GM21367 (cell line): ENCODE results near the gene FCAR.
"Not testable (repeated sequence)": the region's sequence is repeated elsewhere in the genome, so short reads cannot be mapped to it uniquely, and the experiment has no call there.

ENCODE experiments used
- ATAC-seq: cut with Tn5 transposase; IDR thresholded peaks from one replicate; pipeline ENCODE4 v1.9.1; 2021; ENCODE audit not compliant: unreplicated experiment

The FCAR gene

DNA sequence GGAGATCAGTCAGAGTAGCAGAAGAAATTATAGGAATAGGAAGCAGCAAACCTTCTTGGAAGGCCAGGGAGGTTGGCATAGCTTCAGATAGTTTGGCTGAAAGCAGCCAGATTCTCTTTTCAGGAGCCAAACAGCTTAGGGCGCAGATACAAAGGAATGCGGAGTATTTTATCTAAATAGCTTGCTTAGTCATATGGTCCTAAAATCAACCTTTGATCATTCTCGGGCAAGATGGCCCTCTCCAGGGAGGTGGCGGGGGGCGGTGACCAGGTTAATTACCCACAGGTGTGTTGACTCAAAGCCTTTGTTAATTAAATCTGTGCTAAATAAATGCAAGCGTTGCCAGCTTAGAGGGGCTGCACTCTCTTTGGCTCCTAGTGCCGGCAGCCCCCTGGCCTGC is 19.4 kb downstream of the FCAR start:
- ATAC-seq = no peak

DNA sequence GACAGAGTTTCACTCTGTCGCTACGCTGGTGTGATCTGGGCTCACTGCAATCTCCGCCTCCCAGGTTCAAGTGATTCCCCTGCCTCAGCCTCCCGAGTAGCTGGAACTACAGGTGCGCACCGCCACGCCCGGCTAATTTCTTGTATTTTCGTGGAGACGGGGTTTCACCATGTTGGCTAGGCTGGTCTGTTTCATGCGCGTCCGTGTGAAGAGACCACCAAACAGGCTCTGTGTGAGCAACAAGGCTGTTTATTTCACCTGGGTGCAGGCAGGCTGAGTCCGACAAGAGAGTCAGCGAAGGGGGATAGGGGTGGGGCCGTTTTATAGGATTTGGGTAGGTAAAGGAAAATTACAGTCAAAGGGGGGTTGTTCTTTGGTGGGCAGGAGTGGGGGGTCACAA is 20.1 kb downstream of the FCAR start:
- not testable (repeated sequence) for ATAC-seq

DNA sequence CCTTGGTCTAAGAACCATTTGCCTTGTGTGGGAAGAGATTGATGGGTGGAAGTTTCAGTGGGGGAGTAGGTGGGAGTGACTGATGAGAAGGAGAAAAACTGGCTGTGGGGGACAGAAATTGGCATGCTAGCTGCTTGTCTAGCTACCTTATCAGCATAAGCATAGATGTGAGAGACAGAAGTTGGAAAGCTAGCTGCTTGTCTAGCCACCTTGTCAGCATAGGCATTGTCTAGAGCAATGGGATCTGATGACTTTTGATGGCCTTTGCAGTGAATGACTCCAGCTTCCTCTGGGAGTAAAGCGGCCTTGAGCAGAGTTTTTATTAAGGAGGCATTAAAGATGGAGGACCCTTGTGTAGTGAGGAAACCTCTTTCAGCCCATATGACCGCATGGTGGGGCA is 22.0 kb downstream of the FCAR start:
- no peak for ATAC-seq

DNA sequence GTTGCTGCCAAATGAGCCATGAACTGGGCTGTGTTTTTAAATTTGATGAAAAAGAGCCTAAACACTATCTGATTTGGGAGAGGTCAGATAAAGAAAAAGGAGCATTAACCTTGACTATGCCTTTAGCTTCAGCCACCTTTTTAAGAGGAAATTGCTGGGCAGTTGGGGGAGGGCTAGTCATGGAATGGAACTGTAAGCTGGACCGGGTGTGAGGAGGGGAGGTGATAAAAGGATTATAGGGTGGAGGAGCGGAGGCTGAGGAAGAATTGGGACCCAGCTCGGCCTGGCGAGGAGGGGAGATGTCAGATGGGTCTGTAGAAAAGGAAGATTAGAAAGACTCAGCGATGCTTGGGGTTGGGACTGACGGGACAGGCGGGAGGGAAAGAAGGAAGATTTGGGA is 24.6 kb downstream of the FCAR start:
- not testable (repeated sequence) for ATAC-seq

DNA sequence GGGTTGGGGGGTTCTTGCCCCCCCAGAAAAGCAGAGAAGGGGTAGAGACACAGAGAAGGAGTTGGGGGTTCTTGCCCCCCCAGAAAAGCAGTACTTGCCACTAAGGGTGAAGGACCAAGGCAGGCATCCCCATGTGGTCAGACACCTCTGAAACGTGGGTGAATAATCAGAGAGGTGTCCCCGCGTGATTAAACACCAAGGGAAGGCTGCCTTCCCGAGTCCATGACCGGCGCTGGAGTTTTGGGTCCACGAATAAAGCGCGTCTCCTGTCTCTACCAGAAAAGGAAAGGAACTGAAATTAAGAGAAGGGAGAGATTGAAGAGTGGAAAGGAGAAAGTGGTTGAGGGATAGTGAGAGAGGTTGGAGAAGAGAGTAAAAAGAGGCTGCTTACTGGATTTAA is 25.6 kb downstream of the FCAR start:
- not testable (repeated sequence) for ATAC-seq

DNA sequence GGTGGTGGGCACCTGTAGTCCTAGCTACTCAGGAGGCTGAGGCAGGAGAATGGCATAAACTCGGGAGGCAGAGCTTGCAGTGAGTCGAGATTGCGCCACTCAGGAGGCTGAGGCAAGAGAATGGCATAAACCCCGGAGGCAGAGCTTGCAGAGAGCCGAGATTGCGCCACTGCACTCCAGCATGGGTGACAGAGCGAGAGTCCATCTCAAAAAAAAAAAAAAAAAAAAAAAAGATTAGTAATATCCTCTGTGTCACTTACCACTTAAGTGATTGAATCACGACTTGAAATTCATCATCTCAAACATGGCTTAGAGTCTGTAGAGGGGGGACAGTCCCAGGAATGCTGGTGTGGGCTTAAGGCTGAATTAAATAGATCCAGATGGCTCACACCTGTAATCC is 27.1 kb downstream of the FCAR start:
- not testable (repeated sequence) for ATAC-seq

DNA sequence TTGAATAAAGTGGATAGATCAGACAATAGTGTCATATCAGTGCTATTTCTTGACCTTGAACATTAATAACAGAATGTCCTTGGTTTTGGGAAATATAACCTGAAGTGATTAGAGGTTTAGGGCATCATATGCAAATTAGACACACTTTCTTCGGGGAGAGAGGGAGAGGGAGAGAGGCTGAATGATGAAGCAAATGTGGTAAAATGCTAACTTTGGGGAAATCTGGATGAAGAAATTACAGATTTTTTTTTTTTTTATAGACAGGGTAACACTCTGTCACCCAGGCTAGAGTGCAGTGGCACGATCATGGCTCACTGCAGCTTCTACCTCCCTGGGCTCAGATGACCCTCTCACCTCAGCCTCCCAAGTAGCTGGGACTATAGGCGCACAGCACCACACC is 28.0 kb downstream of the FCAR start:
- ATAC-seq = no peak

DNA sequence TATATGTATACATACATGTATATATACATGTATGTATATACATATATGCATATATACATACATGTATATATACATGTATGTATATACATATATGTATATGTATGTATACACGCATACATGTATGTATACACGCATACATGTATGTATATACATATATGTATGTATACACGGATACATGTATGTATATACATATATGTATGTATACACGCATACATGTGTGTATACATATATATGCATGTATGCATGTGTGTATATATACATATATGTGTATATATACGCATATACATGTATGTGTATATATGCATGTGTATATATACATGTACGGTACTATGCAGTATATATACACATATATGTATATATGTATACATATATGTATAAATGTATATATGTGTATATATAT is 29.3 kb downstream of the FCAR start:
- ATAC-seq = no peak

DNA sequence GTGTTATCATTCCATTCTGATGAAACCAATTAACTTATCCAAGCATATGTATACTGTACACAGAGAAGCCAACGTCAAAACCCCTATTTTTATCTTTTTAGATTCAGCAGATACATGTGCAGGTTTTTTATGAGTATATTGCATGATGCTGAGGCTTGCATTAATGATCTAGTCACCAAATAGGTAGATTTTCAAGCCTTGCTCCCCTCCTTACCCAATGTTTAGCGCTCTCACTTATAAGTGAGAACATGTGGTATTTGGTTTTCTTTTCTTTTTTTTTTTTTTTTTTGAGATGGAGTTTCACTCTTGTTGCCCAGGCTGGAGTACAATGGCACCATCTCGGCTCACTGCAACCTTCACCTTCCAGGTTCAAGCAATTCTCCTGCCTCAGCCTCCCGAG is 30.2 kb downstream of the FCAR start:
- not testable (repeated sequence) for ATAC-seq

DNA sequence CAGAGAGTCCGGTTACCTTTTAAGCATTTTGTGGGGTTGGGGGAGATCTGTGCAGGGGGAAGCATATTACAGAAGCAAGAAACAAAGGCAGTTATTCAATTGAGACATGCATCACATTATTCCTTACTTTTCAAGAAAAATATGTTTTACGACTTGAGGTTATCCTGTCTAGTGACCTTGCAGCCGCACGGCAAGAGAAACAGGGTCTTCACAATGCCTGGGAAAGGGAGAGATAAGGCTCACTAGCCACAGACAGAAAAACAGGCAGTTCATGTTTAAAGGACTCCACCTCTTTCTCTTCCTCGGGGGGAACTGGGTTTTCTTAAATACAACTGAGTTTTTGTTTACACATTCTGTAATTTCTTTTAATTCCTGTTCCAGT is 31.4 kb downstream of the FCAR start:
- no peak for ATAC-seq

DNA sequence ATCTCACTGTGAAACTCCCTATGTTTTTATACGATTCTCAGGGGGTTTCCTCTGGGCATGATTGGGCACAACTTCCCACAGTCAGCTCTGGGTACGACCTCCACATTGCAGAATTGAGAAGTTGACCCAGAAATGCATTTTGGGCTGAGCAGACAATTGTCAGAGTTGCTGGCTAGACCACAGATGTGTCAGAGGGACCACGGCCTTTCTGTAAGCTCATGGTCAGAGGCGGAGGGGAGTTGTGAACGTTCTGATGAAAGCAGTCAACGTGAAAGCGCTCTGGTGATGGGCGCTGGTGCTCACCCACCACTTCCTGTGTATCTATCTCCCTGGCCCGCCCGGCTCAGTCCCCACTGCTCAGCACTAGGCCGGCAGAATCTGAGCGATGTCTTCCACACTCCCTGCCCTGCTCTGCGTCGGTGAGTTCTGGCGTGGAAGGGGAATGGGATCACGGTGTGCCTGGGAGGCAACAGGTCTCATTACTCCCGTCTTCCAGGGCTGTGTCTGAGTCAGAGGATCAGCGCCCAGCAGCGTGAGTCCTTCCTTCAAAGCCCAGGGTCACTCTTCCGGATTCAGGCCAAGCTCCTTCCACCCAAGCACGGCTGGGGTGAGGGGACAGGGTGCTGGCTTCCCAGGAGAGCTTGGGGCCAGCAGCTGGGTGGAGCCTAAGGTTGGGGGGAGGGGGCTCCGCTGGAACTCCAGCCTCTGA is 31.9 kb downstream of the FCAR start, which contains the start of gene NCR1:
NCR1 (plus strand) TSS at position 346 of the 709 bp plus-strand sequence; CDS start at position 386, 40 bp downstream.
- no peak for ATAC-seq

DNA sequence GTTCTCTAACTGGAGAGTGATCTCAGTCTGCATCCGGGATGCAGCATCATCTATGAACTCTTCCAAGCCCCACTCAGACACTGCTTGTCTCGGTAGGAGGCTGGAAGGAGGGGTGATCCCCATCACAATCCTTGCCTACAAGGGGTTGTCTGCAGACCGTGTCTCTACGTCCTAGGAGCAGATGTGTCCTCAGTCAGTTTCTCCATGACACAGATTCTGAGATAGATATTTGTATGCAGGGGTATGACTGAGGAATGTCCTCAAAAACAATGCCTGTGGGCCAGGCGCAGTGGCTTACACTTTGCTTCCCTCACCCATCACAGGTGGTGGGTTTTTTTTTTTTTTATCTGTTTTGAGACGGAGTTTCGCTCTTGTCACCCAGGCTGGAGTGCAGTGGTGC is 32.8 kb downstream of the FCAR start:
- no peak for ATAC-seq

DNA sequence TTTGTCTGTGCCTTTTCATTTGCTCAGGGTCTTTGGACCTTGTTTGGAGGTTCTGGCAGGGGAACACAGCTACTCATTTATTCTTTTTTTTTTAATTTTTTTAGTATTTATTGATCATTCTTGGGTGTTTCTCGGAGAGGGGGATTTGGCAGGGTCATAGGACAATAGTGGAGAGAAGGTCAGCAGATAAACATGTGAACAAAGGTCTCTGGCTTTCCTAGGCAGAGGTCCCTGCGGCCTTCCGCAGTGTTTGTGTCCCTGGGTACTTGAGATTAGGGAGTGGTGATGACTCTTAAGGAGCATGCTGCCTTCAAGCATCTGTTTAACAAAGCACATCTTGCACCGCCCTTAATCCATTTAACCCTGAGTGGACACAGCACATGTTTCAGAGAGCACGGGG is 33.9 kb downstream of the FCAR start:
- ATAC-seq = not testable (repeated sequence)

DNA sequence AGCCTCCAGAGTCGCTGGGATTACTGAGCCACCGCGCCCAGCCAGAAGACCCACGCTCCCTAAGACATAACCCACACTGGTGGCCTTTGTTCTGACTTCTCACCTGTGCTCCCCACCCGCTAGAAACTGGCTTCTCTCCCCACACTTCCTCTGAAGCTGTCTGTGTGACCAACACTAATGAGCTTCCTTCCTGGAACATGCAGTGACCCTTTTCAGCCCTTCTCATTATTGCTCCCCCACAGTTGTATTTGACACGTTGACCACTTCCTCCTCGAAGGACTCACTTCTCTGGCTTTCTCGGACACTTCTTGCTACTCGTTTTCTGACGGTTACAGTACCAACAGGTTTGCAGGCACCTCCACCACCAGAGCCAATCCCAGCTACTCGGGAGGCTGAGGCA is 42.8 kb downstream of the FCAR start:
- ATAC-seq = no peak

DNA sequence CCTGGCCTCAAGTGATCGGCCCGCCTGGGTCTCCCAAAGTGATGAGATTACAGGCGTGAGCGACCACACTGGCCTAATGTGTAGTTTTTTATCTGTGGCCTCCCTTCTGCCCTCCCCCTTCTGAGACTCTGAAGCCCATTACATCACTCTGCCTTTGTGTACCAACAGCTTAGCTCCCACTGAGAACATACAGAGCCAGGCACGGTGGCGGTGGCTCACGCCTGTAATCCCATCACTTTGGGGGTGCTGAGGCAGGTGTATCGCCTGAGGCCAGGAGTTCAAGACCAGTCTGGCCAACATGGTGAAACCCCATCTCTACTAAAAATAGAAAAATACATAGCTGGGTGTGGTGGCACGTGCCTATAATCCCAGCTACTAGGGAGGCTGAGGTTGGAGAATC is 44.5 kb downstream of the FCAR start:
- ATAC-seq = no peak

DNA sequence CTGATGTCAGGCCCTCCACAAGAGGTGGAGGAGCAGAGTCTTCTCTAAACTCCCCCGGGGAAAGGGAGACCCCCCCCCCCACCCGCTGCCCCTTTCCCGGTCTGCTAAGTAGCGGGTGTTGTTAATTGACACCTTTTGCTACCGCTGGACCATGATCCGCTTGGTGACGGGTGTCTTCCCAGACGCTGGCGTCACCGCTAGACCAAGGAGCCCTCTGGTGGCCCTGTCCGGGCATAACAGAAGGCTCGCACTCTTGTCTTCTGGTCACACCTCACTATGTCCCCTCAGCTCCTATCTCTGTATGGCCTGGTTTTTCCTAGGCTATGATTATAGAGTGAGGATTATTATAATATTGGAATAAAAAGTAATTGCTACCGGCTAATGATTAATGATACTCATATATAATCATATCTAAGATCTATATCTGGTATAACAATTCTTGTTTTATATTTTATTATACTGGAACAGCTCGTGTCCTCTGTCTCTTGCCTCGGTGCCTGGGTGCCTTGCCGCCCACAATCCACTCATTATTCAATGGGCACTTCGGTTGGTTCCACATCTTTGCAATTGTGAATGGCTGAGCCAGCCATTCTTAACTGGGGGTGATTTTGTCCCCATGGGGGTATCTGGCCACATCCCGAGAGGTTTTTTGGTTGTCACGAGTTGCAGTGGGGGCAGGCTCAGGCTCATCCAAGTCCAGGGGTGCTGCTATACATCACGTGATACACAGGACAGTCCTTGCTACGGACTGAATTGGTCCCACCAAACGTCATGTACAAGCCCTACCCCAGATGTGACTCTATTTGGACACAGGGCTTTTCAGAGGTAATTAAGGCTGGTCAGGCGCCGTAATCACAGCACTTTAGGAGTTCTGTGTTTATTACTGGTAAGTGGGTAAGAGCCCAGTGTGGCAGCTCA is 45.9 kb downstream of the FCAR start:
- not testable (repeated sequence) for ATAC-seq

DNA sequence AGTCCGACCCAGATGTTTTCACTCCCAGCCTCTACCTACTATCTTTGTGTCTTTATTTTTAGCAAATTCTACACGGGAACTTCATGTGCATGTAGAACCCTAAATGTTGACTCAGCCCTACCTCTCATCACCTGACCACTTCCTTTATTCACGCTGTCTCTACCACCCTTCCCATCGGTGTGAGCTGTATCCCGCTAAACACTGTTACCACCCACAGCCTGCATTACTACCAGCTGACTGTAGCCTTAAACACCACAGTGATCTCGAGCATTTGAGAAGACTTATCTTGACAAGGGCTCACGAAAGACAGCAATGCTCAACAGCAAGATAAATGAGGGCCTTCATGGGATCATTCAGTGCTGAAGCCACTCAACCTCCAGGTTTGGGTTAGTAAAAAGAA is 47.0 kb downstream of the FCAR start:
- ATAC-seq = no peak

DNA sequence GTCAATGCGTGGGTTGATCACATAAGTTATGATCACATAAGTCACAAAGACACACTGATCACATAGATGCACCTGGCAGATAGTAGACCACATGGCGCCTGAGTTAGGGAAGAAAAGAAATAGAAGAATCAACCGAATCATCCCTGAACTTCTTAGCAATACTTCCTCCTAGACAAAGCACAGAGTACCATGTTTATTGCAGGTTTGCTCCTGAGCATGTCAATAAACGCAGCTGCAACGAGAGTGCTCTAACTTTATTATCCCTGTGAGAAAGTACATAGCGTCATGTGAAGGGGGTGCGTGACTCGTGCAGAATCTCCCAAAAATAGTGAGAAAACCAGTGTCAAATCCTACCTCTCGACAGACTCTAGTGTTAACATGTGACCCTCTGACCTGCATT is 49.2 kb downstream of the FCAR start:
- no peak for ATAC-seq

DNA sequence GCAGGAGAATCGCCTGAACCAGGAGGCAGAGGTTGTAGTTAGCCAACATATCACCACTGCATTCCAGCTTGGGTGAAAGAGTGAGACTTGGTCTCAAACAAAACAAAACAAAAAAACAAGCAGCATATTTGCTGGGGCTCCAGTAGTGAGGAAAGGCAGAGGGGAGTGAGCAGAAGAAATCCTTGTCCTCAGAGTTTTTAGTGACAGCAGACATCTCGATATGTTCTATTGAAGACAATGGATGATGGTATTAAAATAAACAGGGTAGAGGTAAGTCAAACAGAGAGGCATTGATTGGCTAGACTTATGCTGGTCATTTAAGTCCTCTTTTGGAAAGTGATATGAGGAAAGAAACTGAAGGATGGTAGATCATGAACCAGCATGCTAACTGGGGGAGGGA is 54.3 kb downstream of the FCAR start:
- no peak for ATAC-seq

DNA sequence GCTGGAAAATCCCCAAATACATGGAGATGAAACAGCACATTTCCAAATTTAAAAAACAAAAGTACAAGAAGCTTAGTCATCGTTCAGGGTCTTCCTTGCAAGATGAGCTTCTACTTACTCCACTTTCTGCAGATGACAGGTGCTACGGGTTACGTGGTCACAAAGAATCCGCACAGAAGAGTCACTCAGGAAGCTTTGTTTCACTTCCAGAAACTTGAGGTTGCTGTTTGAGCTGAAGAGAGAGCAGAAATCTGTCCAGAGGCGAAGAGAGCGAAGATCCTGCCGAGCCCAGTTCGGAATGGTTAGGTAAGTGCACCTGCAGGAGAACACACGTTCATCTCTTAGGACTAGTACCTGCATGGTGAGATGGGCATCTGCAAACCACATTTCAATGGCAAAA is 63.9 kb downstream of the FCAR start:
- no peak for ATAC-seq

DNA sequence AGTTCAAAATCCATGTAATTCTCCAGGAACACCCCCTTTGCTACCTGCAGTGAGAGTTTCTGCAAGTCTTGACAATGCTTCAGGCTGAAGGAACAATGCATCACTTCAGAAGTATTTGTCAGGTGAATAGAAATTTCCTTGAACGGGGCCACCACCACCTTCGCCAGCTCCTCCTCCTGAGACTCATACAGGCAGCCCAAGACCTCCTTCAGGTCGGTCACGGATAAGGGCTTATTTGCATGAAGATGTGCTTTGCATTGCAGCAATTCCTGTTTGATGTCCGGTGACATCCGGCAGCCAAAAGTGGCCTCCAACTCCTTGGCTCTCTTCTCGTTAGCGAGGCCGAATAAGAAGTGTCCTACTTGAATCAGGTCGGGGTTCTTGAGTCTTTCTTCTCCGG is 64.9 kb downstream of the FCAR start:
- ATAC-seq = no peak

DNA sequence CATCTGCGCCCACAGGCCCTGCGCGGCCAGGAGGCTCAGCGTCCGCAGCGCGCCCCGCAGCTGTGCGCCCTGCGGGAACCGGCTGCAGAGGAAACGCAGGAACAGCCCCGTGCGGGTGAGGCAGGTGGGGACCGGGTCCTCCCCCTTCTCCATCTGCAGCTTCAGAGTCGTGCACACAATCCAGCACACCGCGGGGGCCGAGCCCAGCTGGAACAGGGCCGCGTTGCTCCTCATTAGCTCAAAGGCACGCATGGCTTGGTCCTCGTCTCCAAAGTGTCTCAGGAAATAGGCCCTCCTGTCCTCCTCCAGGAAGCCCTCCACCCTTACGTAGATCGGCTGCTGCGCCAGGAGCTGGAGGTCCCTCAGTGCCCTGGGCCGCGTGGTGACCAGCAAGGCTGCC is 65.5 kb downstream of the FCAR start:
- not testable (repeated sequence) for ATAC-seq
